ENCODE data around the gene ZNF653.
"Not testable (repeated sequence)": the region's sequence is repeated elsewhere in the genome, so short reads cannot be mapped to it uniquely, and the experiment has no call there.

Gene ZNF653

DNA sequence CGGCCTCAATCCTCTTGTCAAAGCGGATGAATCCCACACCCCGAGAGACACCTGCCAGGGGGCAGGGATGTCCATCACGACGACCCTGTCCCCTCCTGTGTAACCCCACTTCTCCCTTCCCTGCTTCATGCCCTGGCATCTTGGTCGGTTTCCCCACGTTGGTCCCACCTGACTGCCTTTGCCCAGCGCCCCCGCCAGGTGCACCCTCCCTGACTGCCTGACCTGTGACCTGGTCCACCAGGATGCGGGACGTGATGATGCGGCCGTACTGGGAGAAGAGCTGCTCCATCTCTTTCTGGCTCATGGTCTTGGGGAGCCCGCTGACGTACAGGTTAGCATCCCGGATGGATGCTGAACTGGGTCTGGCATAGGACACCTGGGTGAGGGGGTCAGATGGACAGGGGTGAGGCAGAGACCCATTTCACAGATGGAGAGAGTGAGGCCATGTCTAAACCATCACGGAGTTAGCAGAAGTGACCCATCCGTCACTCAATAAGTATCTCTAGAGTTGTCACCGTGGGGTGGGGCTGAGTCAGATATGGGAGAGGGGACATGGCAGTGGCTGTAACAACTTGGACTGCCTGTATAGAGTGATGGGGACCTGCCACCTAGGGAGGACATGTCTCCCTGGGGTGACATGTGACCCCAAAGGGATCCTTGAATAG lies 47.3 kb downstream of the ZNF653 start:
- intact Hi-C loops (cut with DNase I; ENCODE audit: low total_unique reads): no loop called here
- no peak overlapping the region for H3K27ac ChIP-seq

DNA sequence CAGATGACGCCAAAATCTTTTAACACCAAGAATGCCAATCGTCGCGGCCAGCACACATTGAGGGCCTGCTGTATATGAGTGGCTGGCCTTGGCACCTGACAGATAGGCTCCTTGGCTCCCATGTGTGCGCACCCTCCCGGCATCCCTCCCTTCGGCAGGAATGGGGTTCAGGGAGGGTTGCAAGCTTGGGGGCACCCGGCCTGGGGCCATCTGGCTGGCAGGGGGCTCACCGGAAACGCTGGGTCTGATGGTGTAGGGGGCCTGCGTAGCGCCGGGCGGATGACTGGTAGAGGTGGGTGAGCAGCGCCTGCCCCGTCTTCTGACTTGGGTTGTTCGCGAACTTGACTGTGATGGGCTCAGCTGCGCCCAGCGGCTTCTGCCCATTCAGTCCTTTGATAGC lies 47.8 kb downstream of the ZNF653 start:
- no peak overlapping the region for H3K27ac ChIP-seq
- no peaks in the 10 kb centered on the region for H3K9me3 ChIP-seq
- H3K36me3 ChIP-seq: no peaks in the 10 kb centered on the region
- DNase-seq: no peak
- TF ChIP-seq CTCF (IDR thresholded peaks at IDR 0.05): no peak
- peaks cover 0 to 7% (median 0%) of the 10 kb centered on the region in 4 donors for H3K4me1 ChIP-seq
- H3K4me3 ChIP-seq: no peak overlapping the region
- peaks cover 0 to 39% of the 10 kb centered on the region in 2 donors for H3K27me3 ChIP-seq
- intact Hi-C loops (cut with DNase I; ENCODE audit: low total_unique reads): no loop called here

More for the DNA sequence above, 47.3 kb downstream of the ZNF653 start:
- Histone ChIP-seq H3K9me3 (no peaks in the 10 kb centered on the region), H3K36me3 (no peaks in the 10 kb centered on the region), H3K4me3 (no peak overlapping the region), H3K27me3 (peaks cover 0 to 34% of the 10 kb centered on the region in 2 donors), H3K4me1 (peaks cover 0 to 7% (median 0%) of the 10 kb centered on the region in 4 donors)
- TF ChIP-seq CTCF (IDR thresholded peaks at IDR 0.05): no peak
- no peak for DNase-seq

GRCh38 chr19:11457115-11457514 lies 48.5 kb downstream of the ZNF653 start:
- DNase-seq: no peak
- peaks cover 0 to 44% of the 10 kb centered on the region in 2 donors for H3K27me3 ChIP-seq
- H3K4me3 ChIP-seq: no peak overlapping the region
- TF ChIP-seq CTCF (IDR thresholded peaks at IDR 0.05): no peak
- H3K36me3 ChIP-seq: no peaks in the 10 kb centered on the region
- H3K4me1 ChIP-seq: peaks cover 0 to 8% (median under 1%) of the 10 kb centered on the region in 4 donors
- intact Hi-C loops (cut with DNase I; ENCODE audit: low total_unique reads): no loop called here
- no peaks in the 10 kb centered on the region for H3K9me3 ChIP-seq
- H3K27ac ChIP-seq: no peak overlapping the region

DNA sequence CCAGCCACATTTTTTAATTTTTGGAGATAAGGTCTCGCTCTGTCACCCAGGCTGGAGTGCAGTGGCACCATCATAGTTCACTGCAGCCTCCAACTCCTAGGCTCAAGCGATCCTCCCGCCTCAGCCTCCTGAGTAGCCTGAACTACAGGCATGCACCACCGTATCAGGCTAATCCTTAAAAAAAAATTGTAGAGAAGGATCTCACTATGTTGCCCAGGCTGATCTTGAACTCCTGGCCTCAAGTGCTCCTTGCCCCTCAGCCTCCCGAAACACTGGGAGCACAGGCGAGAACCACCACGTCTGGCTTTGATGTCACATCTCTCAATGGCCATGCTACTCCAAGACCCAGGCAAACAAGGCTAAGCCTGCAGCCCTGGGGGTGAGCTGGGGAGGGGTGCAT lies 49.0 kb downstream of the ZNF653 start:
- Histone ChIP-seq H3K36me3 (no peaks in the 10 kb centered on the region), H3K4me1 (peaks cover 0 to 13% (median 3%) of the 10 kb centered on the region in 4 donors), H3K4me3 (no peak overlapping the region), H3K9me3 (no peaks in the 10 kb centered on the region), H3K27ac (no peak overlapping the region), H3K27me3 (peaks cover 0 to 46% of the 10 kb centered on the region in 2 donors)
- TF ChIP-seq CTCF (IDR thresholded peaks at IDR 0.05): no peak
- no peak for DNase-seq
- intact Hi-C loops (cut with DNase I; ENCODE audit: low total_unique reads): no loop called here

DNA sequence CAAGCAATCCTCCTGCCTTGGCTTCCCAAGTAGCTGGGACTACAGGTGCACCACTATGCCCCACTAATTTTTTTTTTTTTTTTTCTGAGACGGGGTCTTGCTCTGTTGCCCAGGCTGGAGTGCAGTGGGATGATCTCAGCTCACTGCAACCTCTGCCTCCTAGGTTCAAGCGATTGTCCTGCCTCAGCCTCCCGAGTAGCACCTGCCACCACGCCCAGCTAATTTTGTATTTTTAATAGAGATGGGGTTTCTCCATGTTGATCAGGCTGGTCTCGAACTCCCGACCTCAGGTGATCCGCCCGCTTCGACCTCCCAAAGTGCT lies 50.4 kb downstream of the ZNF653 start:
- Histone ChIP-seq H3K27me3 (peaks cover 0 to 49% of the 10 kb centered on the region in 2 donors), H3K4me1 (peaks cover 0 to 15% (median 4%) of the 10 kb centered on the region in 4 donors)
- H3K4me3 ChIP-seq; H3K9me3 ChIP-seq; H3K27ac ChIP-seq; intact Hi-C loops (cut with DNase I; ENCODE audit: low total_unique reads); H3K36me3 ChIP-seq; DNase-seq: not testable (repeated sequence)

- Histone ChIP-seq H3K36me3 (peaks cover 10 to 24% (median 17%) of the 10 kb centered on the region in 3 donors), H3K27me3 (peaks cover 0 to 41% of the 10 kb centered on the region in 2 donors), H3K4me1 (peaks cover 0 to 15% (median 4%) of the 10 kb centered on the region in 4 donors), H3K4me3 (no peak overlapping the region), H3K27ac (no peak overlapping the region), H3K9me3 (no peaks in the 10 kb centered on the region)
- TF ChIP-seq CTCF (IDR thresholded peaks at IDR 0.05): no peak
- intact Hi-C loops (cut with DNase I; ENCODE audit: low total_unique reads): no loop called here
- no peak for DNase-seq
Measured at GRCh38 chr19:11453468-11454341, 51.9 kb downstream of the ZNF653 start.
